ENCODE data around the gene SEL1L2. TPM values are rescaled to one million over a fixed set of nuclear protein-coding genes. Genes with fewer than 3 reads are reported as not detected.

SEL1L2 gene
- total RNA-seq, 1 experiment from 2014 or later = not detected

- ATAC-seq = no peak
- Mint-ChIP-seq H3K4me1 (peaks cover 8% of the 10 kb centered on the region), H3K4me3 (no peak overlapping the region), H3K27ac (no peak overlapping the region), H3K27me3 (ENCODE audit: low read depth) (no peaks in the 10 kb centered on the region), H3K9me3 (peaks cover 8% of the 10 kb centered on the region; the same call in 1 of the 2 replicates), H3K36me3 (no peaks in the 10 kb centered on the region)
- no peak for TF ChIP-seq ZNF219 (CRISPR knock-in tag; IDR thresholded peaks at IDR 0.05; ENCODE audit: borderline replicate concordance)
- no peak for TF ChIP-seq ELF4 (CRISPR knock-in tag; IDR thresholded peaks at IDR 0.05; ENCODE audit: low read depth)
- TF ChIP-seq NFATC4 (CRISPR knock-in tag; IDR thresholded peaks at IDR 0.05) = no peak
- ChIA-PET CTCF (no interaction called here), POLR2A (no interaction called here)
- DNase-seq (ENCODE audit: low spot score) = no peak
Observed at GRCh38 chr20:13868331-13868730, 122.1 kb downstream of the SEL1L2 start.

GRCh38 chr20:13865791-13866351 lies 124.5 kb downstream of the SEL1L2 start:
- Mint-ChIP-seq H3K27ac (no peak overlapping the region; the same call in 1 of the 2 replicates), H3K27me3 (ENCODE audit: low read depth) (no peaks in the 10 kb centered on the region), H3K9me3 (no peaks in the 10 kb centered on the region), H3K4me1 (peaks cover 7% of the 10 kb centered on the region), H3K36me3 (no peaks in the 10 kb centered on the region), H3K4me3 (no peak overlapping the region)
- ChIA-PET POLR2A (no interaction called here), CTCF (interaction anchor here (1.8 kb wide), 1 partner anchor 9 kb away, joined by 8 read pairs; no protein-coding TSS in a partner anchor)
- ATAC-seq (no peak), DNase-seq (ENCODE audit: low spot score) (no peak)
- TF ChIP-seq GABPB1 (CRISPR knock-in tag; IDR thresholded peaks at IDR 0.05) (no peak), CTCF (IDR thresholded peaks at IDR 0.05) (no peak), GRHL2 (CRISPR knock-in tag; IDR thresholded peaks at IDR 0.05; ENCODE audit: insufficient replicate concordance, severe bottlenecking) (no peak), SP1 (CRISPR knock-in tag; conservative IDR thresholded peaks at IDR 0.05) (no peak), RELA (CRISPR knock-in tag; IDR thresholded peaks at IDR 0.05; ENCODE audit: borderline replicate concordance) (no peak), TP53 (CRISPR knock-in tag; IDR thresholded peaks at IDR 0.05) (no peak), ZNF317 (CRISPR knock-in tag; IDR thresholded peaks at IDR 0.05; ENCODE audit: borderline replicate concordance, low read depth) (no peak), FOXK1 (CRISPR knock-in tag; IDR thresholded peaks at IDR 0.05) (no peak), FOXJ3 (CRISPR knock-in tag; IDR thresholded peaks at IDR 0.05; ENCODE audit: borderline replicate concordance) (no peak), ZNF512 (CRISPR knock-in tag; IDR thresholded peaks at IDR 0.05; ENCODE audit: borderline replicate concordance) (no peak), ARID4B (CRISPR knock-in tag; IDR thresholded peaks at IDR 0.05; ENCODE audit: borderline replicate concordance) (no peak)

GRCh38 chr20:13865156-13865555 lies 125.3 kb downstream of the SEL1L2 start:
- Mint-ChIP-seq H3K36me3 (no peaks in the 10 kb centered on the region), H3K27me3 (ENCODE audit: low read depth) (no peaks in the 10 kb centered on the region), H3K4me1 (peaks cover 7% of the 10 kb centered on the region), H3K4me3 (no peak overlapping the region), H3K9me3 (no peaks in the 10 kb centered on the region), H3K27ac (no peak overlapping the region)
- ATAC-seq (no peak), DNase-seq (ENCODE audit: low spot score) (no peak)
- ChIA-PET POLR2A (no interaction called here), CTCF (interaction anchor here (1.8 kb wide), 1 partner anchor 10 kb away, joined by 8 read pairs; no protein-coding TSS in a partner anchor)
- TF ChIP-seq SMAD4 (CRISPR knock-in tag; IDR thresholded peaks at IDR 0.05) = no peak
- TF ChIP-seq SOX15 (CRISPR knock-in tag; IDR thresholded peaks at IDR 0.05) = no peak
- no peak for TF ChIP-seq FOXP4 (CRISPR knock-in tag; IDR thresholded peaks at IDR 0.05)
- no peak for TF ChIP-seq ARID4B (CRISPR knock-in tag; IDR thresholded peaks at IDR 0.05; ENCODE audit: borderline replicate concordance)
- no peak for TF ChIP-seq NR2C2 (CRISPR knock-in tag; IDR thresholded peaks at IDR 0.05)

All from WTC11 (cell line).